Measurements from ENCODE around the gene DECR2. TPM values are rescaled to one million over a fixed set of nuclear protein-coding genes. Genes with fewer than 3 reads are reported as not detected.

DECR2 gene
- total and polyA plus RNA-seq, 10 of the 15 experiments (the other 5 are each of a cell fraction or from before 2014, with no cell fraction given) = 0.53 to 20.3 (median 6.0) TPM

DNA sequence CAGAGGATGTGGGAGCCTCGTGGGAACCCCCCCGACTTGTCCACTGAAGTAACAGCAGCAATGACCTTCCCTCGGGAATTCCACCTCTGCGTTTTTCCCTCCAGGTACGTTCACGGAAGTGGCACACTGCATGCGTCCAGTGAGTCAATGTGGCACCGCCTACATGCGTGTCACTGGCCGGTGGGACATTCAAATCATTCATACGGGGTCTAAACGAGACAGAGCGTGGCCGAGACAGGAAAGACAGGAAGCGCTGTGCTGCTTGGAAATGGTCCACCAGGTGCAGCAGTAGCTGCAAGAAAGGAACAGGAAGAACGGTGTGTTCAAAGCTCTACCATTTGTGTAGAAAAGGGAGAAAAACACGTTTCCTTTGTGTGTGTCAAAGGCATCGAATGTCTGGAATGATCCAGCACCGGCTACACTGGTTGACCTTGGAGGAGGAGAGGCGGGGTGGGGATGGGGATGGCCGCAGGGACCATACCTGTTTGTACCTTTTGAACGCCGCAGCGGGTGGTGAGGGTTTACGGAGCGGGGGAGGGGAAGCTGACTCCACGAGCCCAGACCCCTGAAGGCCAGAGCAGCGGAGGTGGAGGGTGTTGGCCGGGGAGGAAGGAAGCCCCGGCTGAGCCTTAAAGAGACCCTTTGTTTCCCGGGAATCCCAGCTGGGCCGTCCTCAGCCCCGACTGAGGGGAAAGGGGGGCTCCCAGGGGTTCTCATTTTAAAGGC is 18.2 kb upstream of the DECR2 start (continued):
- peak; percentile 33; the same call in 1 of the 2 replicates for TF ChIP-seq SPI1 (IDR thresholded peaks at IDR 0.05; ENCODE audit: borderline replicate concordance, insufficient read depth, low read depth, low read length)
- TF ChIP-seq, protein P1, sequence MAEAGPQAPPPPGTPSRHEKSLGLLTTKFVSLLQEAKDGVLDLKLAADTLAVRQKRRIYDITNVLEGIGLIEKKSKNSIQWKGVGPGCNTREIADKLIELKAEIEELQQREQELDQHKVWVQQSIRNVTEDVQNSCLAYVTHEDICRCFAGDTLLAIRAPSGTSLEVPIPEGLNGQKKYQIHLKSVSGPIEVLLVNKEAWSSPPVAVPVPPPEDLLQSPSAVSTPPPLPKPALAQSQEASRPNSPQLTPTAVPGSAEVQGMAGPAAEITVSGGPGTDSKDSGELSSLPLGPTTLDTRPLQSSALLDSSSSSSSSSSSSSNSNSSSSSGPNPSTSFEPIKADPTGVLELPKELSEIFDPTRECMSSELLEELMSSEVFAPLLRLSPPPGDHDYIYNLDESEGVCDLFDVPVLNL (IDR thresholded peaks at IDR 0.05; ENCODE audit: low read depth, low read length) = peak; percentile 85
- 0 out of 2 replicates have a peak, but pooled peaks have one; percentile 32 for TF ChIP-seq CBFB (IDR thresholded peaks at IDR 0.05; ENCODE audit: low read depth)
- TF ChIP-seq, protein P2, sequence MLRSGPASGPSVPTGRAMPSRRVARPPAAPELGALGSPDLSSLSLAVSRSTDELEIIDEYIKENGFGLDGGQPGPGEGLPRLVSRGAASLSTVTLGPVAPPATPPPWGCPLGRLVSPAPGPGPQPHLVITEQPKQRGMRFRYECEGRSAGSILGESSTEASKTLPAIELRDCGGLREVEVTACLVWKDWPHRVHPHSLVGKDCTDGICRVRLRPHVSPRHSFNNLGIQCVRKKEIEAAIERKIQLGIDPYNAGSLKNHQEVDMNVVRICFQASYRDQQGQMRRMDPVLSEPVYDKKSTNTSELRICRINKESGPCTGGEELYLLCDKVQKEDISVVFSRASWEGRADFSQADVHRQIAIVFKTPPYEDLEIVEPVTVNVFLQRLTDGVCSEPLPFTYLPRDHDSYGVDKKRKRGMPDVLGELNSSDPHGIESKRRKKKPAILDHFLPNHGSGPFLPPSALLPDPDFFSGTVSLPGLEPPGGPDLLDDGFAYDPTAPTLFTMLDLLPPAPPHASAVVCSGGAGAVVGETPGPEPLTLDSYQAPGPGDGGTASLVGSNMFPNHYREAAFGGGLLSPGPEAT (IDR thresholded peaks at IDR 0.05; ENCODE audit: low read depth) = peak; percentile 82
- TF ChIP-seq, protein P3, sequence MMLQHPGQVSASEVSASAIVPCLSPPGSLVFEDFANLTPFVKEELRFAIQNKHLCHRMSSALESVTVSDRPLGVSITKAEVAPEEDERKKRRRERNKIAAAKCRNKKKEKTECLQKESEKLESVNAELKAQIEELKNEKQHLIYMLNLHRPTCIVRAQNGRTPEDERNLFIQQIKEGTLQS (IDR thresholded peaks at IDR 0.05; ENCODE audit: borderline replicate concordance, extremely low read depth, low read depth, low read length) = no peak
- no peak for TF ChIP-seq NFXL1 (IDR thresholded peaks at IDR 0.05; ENCODE audit: borderline replicate concordance)
- TF ChIP-seq, protein P4, sequence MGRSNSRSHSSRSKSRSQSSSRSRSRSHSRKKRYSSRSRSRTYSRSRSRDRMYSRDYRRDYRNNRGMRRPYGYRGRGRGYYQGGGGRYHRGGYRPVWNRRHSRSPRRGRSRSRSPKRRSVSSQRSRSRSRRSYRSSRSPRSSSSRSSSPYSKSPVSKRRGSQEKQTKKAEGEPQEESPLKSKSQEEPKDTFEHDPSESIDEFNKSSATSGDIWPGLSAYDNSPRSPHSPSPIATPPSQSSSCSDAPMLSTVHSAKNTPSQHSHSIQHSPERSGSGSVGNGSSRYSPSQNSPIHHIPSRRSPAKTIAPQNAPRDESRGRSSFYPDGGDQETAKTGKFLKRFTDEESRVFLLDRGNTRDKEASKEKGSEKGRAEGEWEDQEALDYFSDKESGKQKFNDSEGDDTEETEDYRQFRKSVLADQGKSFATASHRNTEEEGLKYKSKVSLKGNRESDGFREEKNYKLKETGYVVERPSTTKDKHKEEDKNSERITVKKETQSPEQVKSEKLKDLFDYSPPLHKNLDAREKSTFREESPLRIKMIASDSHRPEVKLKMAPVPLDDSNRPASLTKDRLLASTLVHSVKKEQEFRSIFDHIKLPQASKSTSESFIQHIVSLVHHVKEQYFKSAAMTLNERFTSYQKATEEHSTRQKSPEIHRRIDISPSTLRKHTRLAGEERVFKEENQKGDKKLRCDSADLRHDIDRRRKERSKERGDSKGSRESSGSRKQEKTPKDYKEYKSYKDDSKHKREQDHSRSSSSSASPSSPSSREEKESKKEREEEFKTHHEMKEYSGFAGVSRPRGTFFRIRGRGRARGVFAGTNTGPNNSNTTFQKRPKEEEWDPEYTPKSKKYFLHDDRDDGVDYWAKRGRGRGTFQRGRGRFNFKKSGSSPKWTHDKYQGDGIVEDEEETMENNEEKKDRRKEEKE (IDR thresholded peaks at IDR 0.05) = no peak
- TF ChIP-seq JUND (IDR thresholded peaks at IDR 0.05; ENCODE audit: low read depth, low read length) = no peak

Measured in GM12878 (cell line).